Mesothelial cell of epicardium (in vitro differentiated cells): Measurements from ENCODE around the gene CEP41. TPM values are rescaled to one million over a fixed set of nuclear protein-coding genes. Genes with fewer than 3 reads are reported as not detected.
A peak's percentile ranks its signal among the peaks of the same experiment; 100 is the strongest.

ENCODE experiments used
- DNase-seq, 2 experiments: peaks; one replicate each; pipeline ENCODE4 v3.0.0; 2021; ENCODE audit warnings: low spot score in 2 of 2; ENCODE audit not compliant: unreplicated experiment in 2 of 2
- H3K27ac Mint-ChIP-seq: 2 replicates; pipeline ENCODE4 v1.8.0; 2021; ENCODE audit warnings: mixed read lengths
- H3K27me3 Mint-ChIP-seq: 2 replicates; pipeline ENCODE4 v1.8.0; 2021; ENCODE audit warnings: low read depth, mixed read lengths
- H3K36me3 Mint-ChIP-seq: 2 replicates; pipeline ENCODE4 v1.8.0; 2021; ENCODE audit warnings: mixed read lengths
- H3K4me1 Mint-ChIP-seq: 2 replicates; pipeline ENCODE4 v1.8.0; 2021; ENCODE audit warnings: mixed read lengths
- H3K4me3 Mint-ChIP-seq: 2 replicates; pipeline ENCODE4 v1.8.0; 2021; ENCODE audit warnings: mild to moderate bottlenecking, moderate library complexity, mixed read lengths
- H3K9me3 Mint-ChIP-seq: 2 replicates; pipeline ENCODE4 v1.8.0; 2021; ENCODE audit warnings: mixed read lengths
- CTCF ChIP-seq: fragments of 200-600 bp; sonication (generic); IDR thresholded peaks from one replicate; pipeline ENCODE4 v1.5.0; 2021; ENCODE audit warnings: antibody characterized with exemption; ENCODE audit not compliant: unreplicated experiment
- total RNA-seq: library from RNA; stranded (reverse); gene quantifications from 3 replicates; pipeline ENCODE4 v1.2.1, GENCODE V29; 2021

Gene CEP41
- total RNA-seq, 1 donor from 2014 or later = 22.5 TPM

- peak overlapping the region; percentile 100 for H3K27ac Mint-ChIP-seq
- H3K4me1 Mint-ChIP-seq = peaks cover 50% of the 10 kb centered on the region
- DNase-seq = no peak
- peaks cover 19% of the 10 kb centered on the region for H3K9me3 Mint-ChIP-seq
- H3K36me3 Mint-ChIP-seq = peaks cover 12% of the 10 kb centered on the region
- H3K27me3 Mint-ChIP-seq = no peaks in the 10 kb centered on the region
- H3K4me3 Mint-ChIP-seq = no peak overlapping the region
- no peak for TF ChIP-seq CTCF
Measured at GRCh38 chr7:130356876-130357611, 83.8 kb downstream of the CEP41 start.

- Mint-ChIP-seq H3K9me3 (peaks cover 19% of the 10 kb centered on the region), H3K36me3 (peaks cover 12% of the 10 kb centered on the region), H3K4me3 (no peak overlapping the region), H3K27me3 (no peaks in the 10 kb centered on the region), H3K4me1 (peaks cover 58% of the 10 kb centered on the region), H3K27ac (peak overlapping the region; percentile 100)
- TF ChIP-seq CTCF = no peak
- peak; percentile 62 to 80 for DNase-seq
Measured at GRCh38 chr7:130356121-130356875, 84.5 kb downstream of the CEP41 start.

GRCh38 chr7:130353196-130353595 lies 87.6 kb downstream of the CEP41 start:
- no peak for DNase-seq
- Mint-ChIP-seq H3K27me3 (no peaks in the 10 kb centered on the region), H3K9me3 (no peaks in the 10 kb centered on the region), H3K27ac (peak overlapping the region; percentile 73), H3K4me1 (peaks cover 74% of the 10 kb centered on the region), H3K36me3 (no peaks in the 10 kb centered on the region), H3K4me3 (no peak overlapping the region)
- no peak for TF ChIP-seq CTCF

GRCh38 chr7:130352194-130353074 lies 88.4 kb downstream of the CEP41 start:
- H3K4me3 Mint-ChIP-seq = no peak overlapping the region
- H3K36me3 Mint-ChIP-seq = no peaks in the 10 kb centered on the region
- H3K27ac Mint-ChIP-seq = peak overlapping the region; percentile 93
- no peaks in the 10 kb centered on the region for H3K9me3 Mint-ChIP-seq
- peaks cover 71% of the 10 kb centered on the region for H3K4me1 Mint-ChIP-seq
- TF ChIP-seq CTCF = no peak
- DNase-seq = no peak
- no peaks in the 10 kb centered on the region for H3K27me3 Mint-ChIP-seq

GRCh38 chr7:130351791-130352090 lies 89.1 kb downstream of the CEP41 start:
- Mint-ChIP-seq H3K4me1 (peaks cover 64% of the 10 kb centered on the region), H3K36me3 (no peaks in the 10 kb centered on the region), H3K4me3 (no peak overlapping the region), H3K27me3 (no peaks in the 10 kb centered on the region), H3K27ac (peak overlapping the region; percentile 93), H3K9me3 (no peaks in the 10 kb centered on the region)
- no peak for TF ChIP-seq CTCF
- no peak for DNase-seq
